Measurements from ENCODE around the gene FSTL1.
A peak's percentile ranks its signal among the peaks of the same experiment; 100 is the strongest.

FSTL1 gene

DNA sequence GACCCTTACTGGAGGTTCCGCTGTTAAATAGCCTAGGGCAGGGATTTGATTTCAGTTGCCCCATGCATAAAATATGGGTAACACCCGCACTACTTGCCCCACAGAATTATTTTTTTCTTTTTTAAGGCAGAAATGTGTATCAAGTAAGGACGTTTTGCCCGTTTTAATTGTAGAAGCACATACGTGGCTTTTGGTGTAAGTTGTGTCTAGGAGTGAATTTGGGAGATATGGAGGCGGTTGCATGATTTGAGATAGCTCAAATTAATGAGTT lies 101.0 kb downstream of the FSTL1 start:
- DNase-seq, result no peak

GRCh38 chr3:120348991-120349854 lies 101.6 kb downstream of the FSTL1 start, which contains the start of gene LRRC58:
Gene LRRC58, minus strand, starts transcription at chr3:120349354. Its CDS starts 111 bp downstream, at chr3:120349243.
- DNase-seq, result peak; percentile 93

GRCh38 chr3:120348065-120348990 lies 102.5 kb downstream of the FSTL1 start:
- DNase-seq, result no peak

- DNase-seq, result no peak
Measured at GRCh38 chr3:120344349-120344748, 106.4 kb downstream of the FSTL1 start.

All from fibroblast of skin of right quadriceps (primary cell).